ENCODE data around the gene UBE3A. TPM values are rescaled to one million over a fixed set of nuclear protein-coding genes. Genes with fewer than 3 reads are reported as not detected.

The UBE3A gene
- total and polyA plus RNA-seq, 10 of the 15 experiments (the other 5 are each of a cell fraction or from before 2014, with no cell fraction given), result 29.4 to 82.9 (median 58.7) TPM

- Histone ChIP-seq H3K9ac (ENCODE audit: control insufficient read depth, insufficient read depth, low read length) (no peak overlapping the region), H3K36me3 (ENCODE audit: control insufficient read depth in 2 of 2, insufficient read depth in 2 of 2, low read length in 1 of 2) (no peaks in the 10 kb centered on the region), H3K27ac (ENCODE audit: control insufficient read depth, insufficient read depth) (no peak overlapping the region), H3K4me1 (ENCODE audit: control insufficient read depth, insufficient read depth, low read length) (no peaks in the 10 kb centered on the region), H2AFZ (ENCODE audit: control insufficient read depth, low read depth, low read length) (no peak overlapping the region), H3K9me3 (replicated peaks; ENCODE audit: control insufficient read depth, insufficient read depth, low read length) (no peaks in the 10 kb centered on the region; the same call in 2 of the 3 replicates), H3K27me3 (replicated peaks in 1 of 2; ENCODE audit: control insufficient read depth in 2 of 2, insufficient read depth in 2 of 2, low read length in 1 of 2) (no peaks in the 10 kb centered on the region), H3K79me2 (ENCODE audit: control insufficient read depth, insufficient read depth, low read length) (no peaks in the 10 kb centered on the region), H3K4me3 (no peak overlapping the region), H4K20me1 (ENCODE audit: control insufficient read depth, insufficient read depth) (no peaks in the 10 kb centered on the region), H3K4me2 (ENCODE audit: control insufficient read depth, insufficient read depth) (no peak overlapping the region)
- CTCF ChIA-PET, result no interaction called here
- SMC1A ChIA-PET (ENCODE audit: uncharacterized antibody, unreplicated experiment), result no interaction called here
- intact Hi-C loops (cut with micrococcal nuclease; ENCODE audit: unreplicated experiment), result no loop called here
- ATAC-seq, result no peak
- FAIRE-seq, result no peak
- in situ Hi-C loops (cut with MboI), result loop anchor here (25.0 kb wide), 1 partner anchor 252 kb away; no protein-coding TSS in a partner anchor
- DNase-seq (ENCODE audit: low read depth, low spot score), result no peak
- POLR2A ChIA-PET, result interaction anchor here (0.5 kb wide), 1 partner anchor 163 kb away, joined by 3 read pairs; no protein-coding TSS in a partner anchor
- WGBS (ENCODE audit: insufficient coverage, insufficient replicate concordance, low lambda C conversion rate, missing lambda C conversion rate), result 6% methylated on average over 2 of the region's 2 CpGs
- TF ChIP-seq KAT2A (conservative IDR thresholded peaks at IDR 0.05; ENCODE audit: control insufficient read depth, low read depth, low read length), result no peak
- TF ChIP-seq KLF5 (IDR thresholded peaks at IDR 0.05; ENCODE audit: partially characterized antibody), result no peak
- no peak for TF ChIP-seq ZNF384 (IDR thresholded peaks at IDR 0.05; ENCODE audit: borderline replicate concordance, low read depth, low read length)
- TF ChIP-seq CHD1 (IDR thresholded peaks at IDR 0.05; ENCODE audit: low read depth, low read length), result no peak
- TF ChIP-seq YBX1 (IDR thresholded peaks at IDR 0.05), result no peak
- TF ChIP-seq SUZ12 (IDR thresholded peaks at IDR 0.05; ENCODE audit: unreplicated experiment), result no peak
- TF ChIP-seq PAX8 (IDR thresholded peaks at IDR 0.05), result no peak
- TF ChIP-seq ATF3 (IDR thresholded peaks at IDR 0.05; ENCODE audit: borderline replicate concordance, extremely low read depth, low read depth, low read length), result no peak
- no peak for TF ChIP-seq TAF1 (IDR thresholded peaks at IDR 0.05; ENCODE audit: borderline replicate concordance, low read depth, low read length)
- no peak for TF ChIP-seq RUNX3 (IDR thresholded peaks at IDR 0.05; ENCODE audit: low read length)
- no peak for TF ChIP-seq TCF12 (IDR thresholded peaks at IDR 0.05; ENCODE audit: low read depth, low read length)
- TF ChIP-seq MTA2 (IDR thresholded peaks at IDR 0.05; ENCODE audit: low read depth), result no peak
- TF ChIP-seq MXI1 (IDR thresholded peaks at IDR 0.05; ENCODE audit: low read depth, low read length), result no peak
- BruUV-seq (replicated peaks), result no TSS peak
- RAD21 ChIA-PET (ENCODE audit: unreplicated experiment), result no interaction called here
Measured at GRCh38 chr15:25464784-25465183, 26.0 kb upstream of the UBE3A start.

All from GM12878 (cell line).